Upper lobe of left lung (tissue), 4 donors: Measurements from ENCODE around the gene ADK.

ENCODE experiments used
- CTCF ChIP-seq, 6 experiments: fragments of 450-650 bp in 4 of 6; fragments of 200-600 bp in 2 of 6; sonication (generic) in 2 of 6; IDR thresholded peaks; one replicate each; pipeline ENCODE4 v1.5.1; 2016 to 2019; ENCODE audit warnings: antibody characterized with exemption in 6 of 6
- POLR2A ChIP-seq, 4 donors: fragments of 450-650 bp; IDR thresholded peaks; one replicate each; pipeline ENCODE4 v1.5.1; 2016 to 2017; ENCODE audit warnings: antibody characterized with exemption in 4 of 4, mild to moderate bottlenecking in 2 of 4

GRCh38 chr10:74133923-74134820 is 16.8 kb upstream of the ADK start:
- TF ChIP-seq POLR2A (IDR thresholded peaks at IDR 0.05), result no peak
- TF ChIP-seq CTCF (IDR thresholded peaks at IDR 0.05), result no peak
